SKM-1 treated with dmso at 0.1 percent for 144 hours (cell line): ENCODE data around the gene MTFMT.

Experiments
- DNase-seq: peaks from one replicate; lab custom pipeline; 2025; ENCODE audit not compliant: unreplicated experiment; lab: John Stamatoyannopoulos, UW

The MTFMT gene

DNA sequence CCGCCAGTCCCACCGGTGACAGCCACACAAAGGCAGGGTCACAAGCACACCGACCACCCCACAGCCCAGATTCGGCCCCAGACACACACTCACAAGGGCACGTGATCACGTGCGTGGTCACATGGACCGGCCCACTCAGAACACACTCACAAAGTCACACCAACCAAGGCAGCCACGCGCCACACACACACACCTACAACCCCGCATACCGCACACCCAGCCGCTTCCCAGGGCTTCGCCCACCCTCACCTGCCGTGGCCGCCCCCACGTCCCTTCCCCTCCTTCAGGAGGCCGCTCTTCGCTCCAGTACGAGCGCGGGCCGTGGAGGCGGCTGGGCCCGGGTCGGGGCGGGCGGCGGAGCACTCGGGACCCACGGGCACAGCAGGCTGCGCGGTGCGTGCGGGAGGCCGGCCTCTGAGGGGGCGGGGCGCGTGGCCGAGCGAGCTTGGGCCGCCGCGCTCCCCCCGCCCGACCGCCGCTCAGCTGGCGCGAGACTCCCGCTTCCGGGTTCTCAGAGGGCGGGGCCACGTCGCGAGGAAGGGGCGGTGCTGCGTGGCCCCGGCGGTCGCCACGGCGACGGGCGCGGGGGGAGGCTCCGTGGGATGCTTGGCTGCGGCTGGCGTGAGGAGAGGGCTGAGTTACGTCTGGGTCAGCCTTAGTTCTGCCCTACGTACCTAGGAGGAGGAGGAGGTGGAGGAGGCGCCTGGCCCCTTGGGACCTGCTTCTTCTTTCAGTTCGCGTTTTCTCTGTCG, 39.8 kb downstream of the MTFMT start, which contains the start of gene SPG21:
TSS of gene SPG21 (minus strand) at position 499 of the 752 bp plus-strand sequence. CDS start 6,345 bp downstream, outside the sequence.
- peak; percentile 95 for DNase-seq

DNA sequence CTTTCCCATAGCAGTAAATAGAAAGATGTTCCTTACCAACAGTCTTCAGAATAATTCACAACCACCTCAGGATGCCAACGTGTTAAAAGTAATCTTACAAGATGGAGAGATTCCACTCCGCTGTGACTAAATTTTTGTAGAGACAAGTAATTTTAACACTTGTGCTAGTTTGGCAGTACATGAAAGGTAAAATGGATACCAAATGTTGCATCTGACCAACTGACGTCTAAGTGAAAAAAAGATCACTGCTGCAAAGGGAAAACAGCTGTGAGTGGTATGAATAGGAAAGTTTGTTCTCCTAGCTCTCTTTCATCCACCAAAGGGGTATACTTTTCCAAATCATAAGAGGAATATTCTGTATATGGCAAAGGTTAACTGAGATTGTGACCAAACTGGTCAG, 42.3 kb downstream of the MTFMT start:
- DNase-seq: no peak

DNA sequence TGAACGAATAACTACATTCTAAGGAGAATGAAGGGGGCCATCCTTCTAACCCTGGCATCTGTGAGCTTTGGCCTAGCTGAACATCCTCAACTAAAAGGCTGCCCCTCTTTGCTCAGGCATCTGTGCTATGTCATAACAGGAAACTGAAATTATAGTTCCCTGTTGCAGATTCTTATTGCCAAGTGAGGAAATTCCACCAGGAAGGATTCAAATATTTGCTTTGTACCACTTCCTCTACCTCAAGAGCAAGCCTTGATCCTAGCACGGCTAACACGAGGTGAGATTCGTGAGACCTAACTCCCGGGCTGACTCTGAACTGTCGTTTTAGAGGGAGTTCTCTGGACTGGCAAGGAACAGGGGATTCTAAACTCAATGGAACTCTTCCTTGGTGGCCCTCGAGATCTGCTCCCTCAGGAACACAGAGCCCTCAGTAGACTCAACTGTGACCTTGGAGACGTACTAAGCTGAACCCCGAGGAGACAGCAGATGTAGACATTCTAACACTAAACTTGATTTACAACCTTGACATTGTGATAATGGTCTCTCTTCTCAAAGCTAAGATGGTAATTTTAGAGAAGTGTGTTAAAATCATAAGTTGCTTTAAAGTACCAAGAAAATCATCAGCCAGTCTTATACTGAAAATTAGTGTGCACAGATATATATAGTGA, 43.9 kb downstream of the MTFMT start:
- peak; percentile 68 for DNase-seq

DNA sequence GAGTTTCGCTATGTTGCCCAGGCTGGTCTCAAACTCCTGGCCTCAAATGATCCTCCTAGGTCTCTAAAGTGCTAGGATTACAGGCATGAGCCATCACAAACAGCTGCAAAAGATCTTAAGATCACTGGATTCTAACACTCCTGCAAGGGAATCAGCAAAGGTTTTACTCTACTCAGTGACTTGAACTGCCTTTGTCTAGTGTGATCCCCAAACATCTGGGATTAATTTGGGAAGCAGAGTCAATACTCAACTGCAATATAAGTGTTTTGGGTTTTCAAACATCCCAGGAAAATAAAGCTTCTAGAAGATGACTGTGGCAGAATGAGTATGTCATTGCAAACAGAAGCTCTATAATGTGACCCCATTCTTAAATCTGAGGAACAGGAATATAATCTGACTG, 47.0 kb downstream of the MTFMT start:
- DNase-seq: no peak

DNA sequence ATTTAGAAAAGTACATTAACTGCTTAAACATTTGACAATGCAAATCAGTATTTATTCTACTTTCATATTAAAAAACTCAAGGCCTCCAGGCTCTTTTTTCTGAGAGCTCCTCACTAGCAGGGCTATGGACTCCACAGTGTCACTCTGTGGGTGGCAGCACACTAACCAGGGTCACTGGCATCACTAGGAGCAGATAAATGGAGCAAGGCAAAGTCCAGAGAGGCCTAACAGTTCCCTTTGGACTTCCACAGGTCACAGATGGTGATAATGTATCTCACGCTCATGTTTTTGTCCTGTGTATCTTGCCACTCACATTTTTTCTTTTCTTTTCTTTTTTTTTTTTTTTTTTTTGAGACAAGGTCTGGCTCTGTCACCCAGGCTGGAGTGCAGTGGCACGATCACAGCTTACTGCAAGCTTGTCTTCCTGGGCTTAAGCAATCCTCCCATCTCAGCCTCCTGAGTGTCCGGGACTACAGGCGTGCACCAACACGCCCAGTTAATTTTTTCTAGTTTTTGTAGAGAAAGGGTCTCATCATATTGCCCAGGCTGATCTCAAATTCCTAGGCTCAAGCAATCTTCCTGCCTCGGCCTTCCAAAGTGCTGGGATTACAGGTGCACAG, 47.5 kb downstream of the MTFMT start:
- DNase-seq: no peak

DNA sequence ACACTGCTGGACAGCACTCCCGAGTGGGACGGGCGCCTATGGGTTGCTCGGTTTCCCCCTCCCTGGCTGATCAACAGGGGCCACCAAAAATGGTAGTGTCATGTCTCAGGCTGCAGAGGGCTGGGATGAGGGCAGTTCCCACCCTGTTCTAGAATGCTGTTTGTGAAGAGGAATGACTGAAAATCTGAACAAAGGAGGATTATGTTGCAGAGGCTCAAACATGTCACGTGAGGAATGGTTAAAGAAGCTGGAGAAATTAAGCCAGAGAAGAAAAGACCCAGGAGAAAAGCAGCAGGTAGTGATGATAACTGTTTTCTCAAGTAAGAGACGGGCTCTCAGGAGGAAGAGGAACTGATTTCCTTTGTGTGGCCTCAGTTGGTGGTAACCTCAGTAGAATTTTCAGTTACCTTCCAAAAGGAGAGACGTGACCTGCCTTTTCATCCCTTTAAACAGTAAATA, 50.2 kb downstream of the MTFMT start:
- no peak for DNase-seq

DNA sequence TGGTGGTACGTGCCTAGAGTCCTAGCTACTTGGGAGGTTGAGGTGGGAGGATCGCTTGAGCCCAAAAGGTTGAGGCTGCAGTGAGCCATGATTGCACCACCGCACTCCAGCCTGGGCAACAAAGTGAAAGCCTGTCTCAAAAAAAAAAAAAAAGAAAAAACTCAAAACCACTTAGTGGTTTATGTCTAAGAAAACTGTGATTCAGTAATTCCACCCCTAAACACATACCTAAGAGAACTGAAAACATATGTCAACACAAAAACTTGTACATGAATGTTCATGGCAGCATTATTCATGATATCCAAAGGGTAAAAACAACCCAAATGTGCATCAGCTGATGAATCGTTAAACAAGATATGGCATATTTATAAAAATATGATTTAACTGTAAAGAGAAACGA, 54.0 kb downstream of the MTFMT start:
- no peak for DNase-seq

DNA sequence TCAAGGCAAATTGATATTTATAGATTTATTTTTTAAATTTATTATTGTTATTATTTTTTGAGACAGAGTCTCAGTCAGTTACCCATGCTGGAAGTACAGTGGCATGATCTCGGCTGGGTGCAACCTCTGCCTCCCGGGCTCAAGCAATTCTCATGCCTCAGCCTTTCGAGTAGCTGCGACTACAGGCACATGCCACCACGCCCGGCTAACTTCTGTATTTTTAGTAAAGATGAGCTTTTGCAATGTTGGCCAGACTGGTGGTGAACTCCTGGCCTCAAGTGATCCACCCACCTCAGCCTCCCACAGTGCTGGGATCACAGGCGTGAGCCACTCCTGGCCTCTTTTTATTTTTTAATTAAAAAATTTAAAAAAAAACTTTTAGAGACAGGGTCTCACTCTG, 58.7 kb downstream of the MTFMT start:
- DNase-seq: peak; percentile 56

DNA sequence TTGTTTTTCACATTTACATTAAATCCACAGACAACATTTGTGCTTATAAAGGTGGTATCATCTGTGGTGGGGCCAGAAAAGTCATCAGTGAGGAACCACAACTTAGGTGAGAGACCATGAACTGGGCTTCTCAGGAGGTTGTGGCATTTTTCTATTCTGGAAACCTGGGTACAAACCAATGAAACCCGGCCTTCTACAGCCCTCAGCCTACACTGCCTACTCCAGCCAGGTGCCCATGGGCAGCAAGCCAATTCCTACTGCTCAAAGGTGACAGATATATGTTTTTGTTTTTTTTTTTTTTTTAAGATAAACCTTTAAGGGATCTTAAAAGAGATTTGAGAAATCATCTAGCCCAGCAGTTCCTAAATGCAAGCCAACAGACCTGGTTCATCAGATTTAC, 60.0 kb downstream of the MTFMT start:
- no peak for DNase-seq

DNA sequence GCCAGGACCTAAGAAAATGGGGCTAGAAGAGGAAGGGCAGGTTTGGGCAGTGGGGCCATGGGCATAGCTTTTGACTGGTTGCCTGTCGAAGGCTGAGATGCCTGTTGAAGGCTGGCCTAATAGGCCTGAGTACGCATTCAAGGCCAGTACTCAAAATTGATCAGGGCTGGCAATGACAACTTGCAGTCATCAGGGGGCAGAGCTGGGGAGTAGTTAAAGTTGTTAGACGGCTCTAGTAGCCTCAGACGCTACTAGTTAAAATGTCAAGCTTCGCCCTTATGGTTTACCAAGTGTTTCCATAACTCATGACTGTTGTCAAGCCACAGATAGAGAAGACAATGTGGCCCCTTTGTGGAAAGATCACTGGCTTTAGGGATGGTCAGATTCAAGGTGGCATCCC, 68.4 kb downstream of the MTFMT start:
- DNase-seq: no peak

DNA sequence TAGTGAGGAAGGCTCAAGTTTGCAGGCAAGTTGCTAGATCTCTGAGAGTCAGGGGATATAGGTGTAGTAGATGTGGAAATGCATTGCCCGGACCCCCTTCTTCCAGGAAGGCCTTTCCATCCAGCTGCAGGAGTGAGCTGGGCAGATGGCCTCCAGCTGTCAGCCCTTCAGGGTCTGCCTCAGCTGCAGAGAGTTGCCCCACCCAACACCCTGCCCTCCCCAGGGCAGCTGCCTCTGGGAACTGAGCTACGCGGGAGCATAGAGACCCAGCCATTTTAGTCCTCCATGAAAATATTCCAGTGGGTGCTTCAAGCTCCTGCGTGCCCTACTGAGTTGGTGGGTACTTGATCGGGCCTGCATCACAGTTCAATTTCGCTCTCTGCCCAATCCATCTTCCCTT, 69.3 kb downstream of the MTFMT start:
- no peak for DNase-seq

DNA sequence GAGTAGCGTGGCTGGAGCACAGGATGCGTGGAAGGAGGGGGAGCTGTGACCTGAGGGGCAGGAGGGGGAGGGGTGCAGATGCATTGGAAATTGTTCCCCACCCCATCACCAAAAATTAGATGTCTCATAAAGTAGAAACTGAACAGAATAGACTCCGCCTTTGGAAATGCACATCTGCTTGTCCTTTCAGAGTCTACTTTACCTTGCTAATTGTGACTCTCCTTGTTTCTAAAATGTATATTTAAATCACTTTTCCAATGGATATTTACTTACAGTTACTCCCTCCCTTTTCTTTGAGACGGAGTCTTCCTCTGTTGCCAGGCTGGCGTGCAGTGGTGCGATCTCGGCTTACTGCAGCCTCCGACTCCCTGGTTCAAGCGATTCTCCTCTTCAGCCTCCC, 70.3 kb downstream of the MTFMT start:
- DNase-seq: no peak

DNA sequence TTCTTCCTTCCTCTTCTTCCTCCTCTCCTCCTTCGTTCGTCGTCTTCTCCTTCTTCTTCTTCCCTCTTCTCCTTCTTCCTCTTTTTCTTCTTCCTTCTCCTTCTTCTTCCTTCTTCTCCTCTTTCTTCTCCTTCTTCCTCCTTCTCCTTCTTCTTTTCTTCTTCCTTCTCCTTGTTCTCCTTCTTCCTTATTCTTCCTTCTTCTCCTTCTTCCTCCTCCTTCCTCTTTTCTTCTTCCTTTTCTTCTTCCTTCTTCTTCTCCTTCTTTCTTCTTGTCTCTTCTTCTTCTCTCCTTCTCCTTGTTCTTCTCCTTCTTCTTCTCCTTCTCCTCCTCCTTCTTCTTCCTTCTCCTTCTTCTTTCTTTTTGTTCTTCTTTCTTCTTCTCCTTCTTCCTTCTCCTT, 75.0 kb downstream of the MTFMT start:
- no peak for DNase-seq

DNA sequence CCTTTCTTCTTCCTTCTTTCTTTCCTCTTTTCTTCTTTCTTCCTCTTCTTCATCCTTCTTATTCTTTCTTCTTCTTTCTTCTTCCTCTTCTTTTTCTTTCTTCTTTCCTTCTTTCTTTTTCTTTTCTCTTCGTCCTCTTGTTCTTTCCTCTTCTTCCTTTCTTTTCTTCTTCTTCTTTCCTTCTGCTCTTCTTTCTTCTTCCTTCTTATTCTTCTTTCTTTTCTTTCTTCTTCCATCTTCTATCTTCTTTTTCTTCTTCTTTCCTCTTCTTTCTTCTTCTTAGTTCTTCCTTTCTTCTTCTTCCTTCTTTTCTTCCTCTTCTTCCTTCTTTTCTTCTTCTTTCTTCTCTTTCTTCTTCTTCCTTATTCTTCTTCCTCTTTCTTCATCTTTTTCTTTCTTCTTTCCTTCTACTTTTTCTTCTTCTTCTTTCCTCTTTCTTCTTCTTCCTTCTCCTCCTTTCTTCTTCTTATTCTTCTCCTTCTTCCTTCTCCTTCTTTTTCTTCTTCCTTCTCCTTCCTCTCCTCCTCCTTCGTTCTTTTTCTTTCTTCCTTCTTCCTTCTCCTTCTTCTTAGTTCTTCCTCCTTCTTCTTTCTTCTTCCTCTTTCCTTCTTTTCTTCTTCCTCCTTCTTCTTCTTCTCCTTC, 77.5 kb downstream of the MTFMT start:
- no peak for DNase-seq
